WTC11 (cell line): ENCODE measurements around the gene PCSK7. TPM values are rescaled to one million over a fixed set of nuclear protein-coding genes. Genes with fewer than 3 reads are reported as not detected.

Experiments used
- ATAC-seq: fragments of 200-7000 bp; cut with Tn5 transposase; 2 replicates; pipeline ENCODE4 v1.10.0; 2021; ENCODE audit warnings: mild to moderate bottlenecking, moderate library complexity
- CTCF ChIA-PET: fragments of 300-600 bp; sonication (Branson Sonifier 250); formaldehyde crosslinking; loops from one replicate; lab custom pipeline; 2021; ENCODE audit warnings: antibody characterized with exemption; lab: Charles Lee
- POLR2A ChIA-PET: fragments of 350-600 bp; sonication (Branson Sonifier 250); formaldehyde crosslinking; loops from one replicate; lab custom pipeline; 2021; ENCODE audit warnings: antibody characterized with exemption; lab: Charles Lee
- DNase-seq: peaks from one replicate; pipeline ENCODE4 v3.0.0; 2021; ENCODE audit warnings: low spot score
- H3K27ac Mint-ChIP-seq: 2 replicates; pipeline ENCODE4 v1.8.0; 2021; ENCODE audit warnings: mixed read lengths
- H3K27me3 Mint-ChIP-seq: 2 replicates; pipeline ENCODE4 v1.8.0; 2021; ENCODE audit warnings: low read depth, mild to moderate bottlenecking, moderate library complexity, mixed read lengths
- H3K36me3 Mint-ChIP-seq: 2 replicates; pipeline ENCODE4 v1.8.0; 2021; ENCODE audit warnings: mixed read lengths
- H3K4me1 Mint-ChIP-seq: 2 replicates; pipeline ENCODE4 v1.8.0; 2022; ENCODE audit warnings: mixed read lengths
- H3K4me3 Mint-ChIP-seq: 2 replicates; pipeline ENCODE4 v1.8.0; 2021; ENCODE audit warnings: mild to moderate bottlenecking, moderate library complexity, mixed read lengths
- H3K9me3 Mint-ChIP-seq: 2 replicates; pipeline ENCODE4 v1.8.0; 2021; ENCODE audit warnings: mixed read lengths
- ATF2 ChIP-seq: sonication (generic); formaldehyde crosslinking; IDR thresholded peaks from 2 replicates; pipeline ENCODE4 v1.8.1; 2022; ENCODE audit warnings: low read depth, missing genetic modification reagents, borderline replicate concordance
- CREM ChIP-seq: sonication (generic); formaldehyde crosslinking; IDR thresholded peaks from 2 replicates; pipeline ENCODE4 v1.8.1; 2022; ENCODE audit warnings: mild to moderate bottlenecking, missing genetic modification reagents, moderate library complexity
- E2F1 ChIP-seq: sonication (generic); formaldehyde crosslinking; IDR thresholded peaks from 2 replicates; pipeline ENCODE4 v1.8.0; 2022; ENCODE audit warnings: mild to moderate bottlenecking, missing genetic modification reagents
- EMX1 ChIP-seq: fragments of 250-450 bp; sonication (Bioruptor Pico); IDR thresholded peaks from 2 replicates; pipeline ENCODE4 v1.8.0; 2021; ENCODE audit warnings: mild to moderate bottlenecking
- JAZF1 ChIP-seq: fragments of 250-450 bp; sonication (Bioruptor Pico); IDR thresholded peaks from 2 replicates; pipeline ENCODE4 v1.9.0; 2021; ENCODE audit warnings: moderate library complexity, mild to moderate bottlenecking, inconsistent platforms
- MAX ChIP-seq: sonication (generic); formaldehyde crosslinking; IDR thresholded peaks from 2 replicates; pipeline ENCODE4 v1.8.0; 2022; ENCODE audit warnings: mild to moderate bottlenecking, missing genetic modification reagents
- NR1H2 ChIP-seq: sonication (generic); formaldehyde crosslinking; IDR thresholded peaks from 2 replicates; pipeline ENCODE4 v1.9.0; 2021; ENCODE audit warnings: mild to moderate bottlenecking, moderate library complexity, missing genetic modification reagents
- NR2C2 ChIP-seq: sonication (generic); formaldehyde crosslinking; IDR thresholded peaks from 2 replicates; pipeline ENCODE4 v1.8.0; 2022; ENCODE audit warnings: mild to moderate bottlenecking, missing genetic modification reagents
- TEAD4 ChIP-seq: sonication (generic); formaldehyde crosslinking; IDR thresholded peaks from 2 replicates; pipeline ENCODE4 v1.8.0; 2022; ENCODE audit warnings: mild to moderate bottlenecking, missing genetic modification reagents
- USF1 ChIP-seq: sonication (generic); formaldehyde crosslinking; IDR thresholded peaks from 2 replicates; pipeline ENCODE4 v1.8.0; 2022; ENCODE audit warnings: mild to moderate bottlenecking, missing genetic modification reagents
- ZNF138 ChIP-seq: sonication (generic); formaldehyde crosslinking; conservative IDR thresholded peaks from 2 replicates; pipeline ENCODE4 v1.8.1; 2022; ENCODE audit warnings: mild to moderate bottlenecking, moderate library complexity, missing genetic modification reagents
- total RNA-seq: library from RNA; stranded (reverse); gene quantifications from 3 replicates; pipeline ENCODE4 v1.2.3, GENCODE V29; 2021
- TF ChIP-seq, protein P1 (sequence below): sonication (generic); formaldehyde crosslinking; IDR thresholded peaks from 2 replicates; pipeline ENCODE4 v1.8.0; 2023; ENCODE audit warnings: missing genetic modification reagents, mild to moderate bottlenecking, borderline replicate concordance

The PCSK7 gene
- total RNA-seq, 1 experiment from 2014 or later = 48.9 TPM

DNA sequence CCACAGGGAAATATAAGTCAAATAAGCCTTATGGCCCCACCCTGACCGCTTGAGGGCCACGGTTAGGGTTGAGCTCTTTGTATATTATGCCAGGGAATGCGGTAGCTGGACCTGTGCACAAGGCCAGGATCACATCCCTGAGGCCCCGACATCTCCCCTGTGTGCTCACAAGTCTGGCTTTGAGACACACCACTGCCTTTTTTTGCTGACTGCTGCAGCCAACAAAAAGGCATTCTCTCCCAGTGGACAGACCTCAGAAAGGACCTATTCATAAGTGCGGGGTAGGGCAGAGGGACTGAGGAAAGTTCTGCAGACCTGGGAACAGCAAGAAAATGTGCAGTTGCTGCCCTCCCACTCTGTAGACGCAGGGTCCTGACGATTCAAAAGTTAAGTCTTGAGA lies 56.8 kb downstream of the PCSK7 start:
- Mint-ChIP-seq H3K4me3 (no peak overlapping the region), H3K27me3 (no peaks in the 10 kb centered on the region), H3K4me1 (peaks cover 34% of the 10 kb centered on the region), H3K36me3 (peaks cover 10% of the 10 kb centered on the region; the same call in 1 of the 2 replicates), H3K9me3 (no peaks in the 10 kb centered on the region), H3K27ac (peak overlapping the region; percentile 60)
- POLR2A ChIA-PET = no interaction called here
- ATAC-seq = no peak
- TF ChIP-seq TEAD4 = no peak
- no peak for TF ChIP-seq E2F1
- CTCF ChIA-PET = interaction anchor here (0.8 kb wide), 2 partner anchors 52 to 339 kb away, joined by 3 to 4 read pairs; no protein-coding TSS in a partner anchor
- no peak for DNase-seq

DNA sequence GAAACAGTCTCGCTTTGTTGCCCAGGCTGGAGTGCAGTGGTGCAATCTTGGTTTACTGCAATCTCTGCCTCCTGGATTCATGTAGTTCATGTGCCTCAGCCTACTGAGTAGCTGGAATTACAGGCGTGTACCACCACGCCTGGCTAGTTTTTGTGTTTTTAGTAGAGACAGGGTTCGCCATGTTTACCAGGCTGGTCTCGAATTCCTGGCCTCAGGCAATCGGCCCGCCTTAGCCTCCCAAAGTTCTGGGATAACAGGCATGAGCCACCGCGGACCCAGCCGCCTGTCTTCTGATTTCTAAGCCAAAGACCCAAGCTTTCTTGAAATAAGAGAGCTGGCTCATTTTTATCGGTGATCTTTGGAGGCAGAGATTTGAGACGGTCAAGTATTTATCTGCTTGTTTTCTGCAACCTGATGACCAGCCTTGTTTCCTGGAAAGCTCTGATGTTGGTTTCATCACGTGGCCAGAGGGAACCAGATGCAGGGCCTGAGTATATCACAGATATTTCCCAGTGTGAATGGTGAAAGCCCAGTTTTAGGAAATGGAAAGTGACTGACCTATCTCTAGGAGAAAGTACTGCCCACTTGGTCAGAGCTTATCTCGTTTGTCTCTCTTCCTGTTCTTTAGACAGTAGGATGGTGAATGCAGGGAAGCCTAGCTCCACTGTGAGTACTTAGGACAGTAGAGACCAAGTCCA lies 59.0 kb downstream of the PCSK7 start:
- CTCF ChIA-PET = interaction anchor here (1.0 to 2.3 kb wide), 3 partner anchors 9 to 337 kb away, joined by 3 to 15 read pairs (median 4); no protein-coding TSS in a partner anchor
- no peaks in the 10 kb centered on the region for H3K9me3 Mint-ChIP-seq
- TF ChIP-seq ZNF138 (CRISPR knock-in tag) (no peak), USF1 (CRISPR knock-in tag) (no peak), JAZF1 (CRISPR knock-in tag) (no peak), NR2C2 (CRISPR knock-in tag) (no peak), EMX1 (CRISPR knock-in tag) (no peak), NR1H2 (CRISPR knock-in tag) (no peak), CREM (no peak), TEAD4 (no peak), ATF2 (CRISPR knock-in tag) (no peak), MAX (CRISPR knock-in tag) (no peak)
- TF ChIP-seq, protein P1, sequence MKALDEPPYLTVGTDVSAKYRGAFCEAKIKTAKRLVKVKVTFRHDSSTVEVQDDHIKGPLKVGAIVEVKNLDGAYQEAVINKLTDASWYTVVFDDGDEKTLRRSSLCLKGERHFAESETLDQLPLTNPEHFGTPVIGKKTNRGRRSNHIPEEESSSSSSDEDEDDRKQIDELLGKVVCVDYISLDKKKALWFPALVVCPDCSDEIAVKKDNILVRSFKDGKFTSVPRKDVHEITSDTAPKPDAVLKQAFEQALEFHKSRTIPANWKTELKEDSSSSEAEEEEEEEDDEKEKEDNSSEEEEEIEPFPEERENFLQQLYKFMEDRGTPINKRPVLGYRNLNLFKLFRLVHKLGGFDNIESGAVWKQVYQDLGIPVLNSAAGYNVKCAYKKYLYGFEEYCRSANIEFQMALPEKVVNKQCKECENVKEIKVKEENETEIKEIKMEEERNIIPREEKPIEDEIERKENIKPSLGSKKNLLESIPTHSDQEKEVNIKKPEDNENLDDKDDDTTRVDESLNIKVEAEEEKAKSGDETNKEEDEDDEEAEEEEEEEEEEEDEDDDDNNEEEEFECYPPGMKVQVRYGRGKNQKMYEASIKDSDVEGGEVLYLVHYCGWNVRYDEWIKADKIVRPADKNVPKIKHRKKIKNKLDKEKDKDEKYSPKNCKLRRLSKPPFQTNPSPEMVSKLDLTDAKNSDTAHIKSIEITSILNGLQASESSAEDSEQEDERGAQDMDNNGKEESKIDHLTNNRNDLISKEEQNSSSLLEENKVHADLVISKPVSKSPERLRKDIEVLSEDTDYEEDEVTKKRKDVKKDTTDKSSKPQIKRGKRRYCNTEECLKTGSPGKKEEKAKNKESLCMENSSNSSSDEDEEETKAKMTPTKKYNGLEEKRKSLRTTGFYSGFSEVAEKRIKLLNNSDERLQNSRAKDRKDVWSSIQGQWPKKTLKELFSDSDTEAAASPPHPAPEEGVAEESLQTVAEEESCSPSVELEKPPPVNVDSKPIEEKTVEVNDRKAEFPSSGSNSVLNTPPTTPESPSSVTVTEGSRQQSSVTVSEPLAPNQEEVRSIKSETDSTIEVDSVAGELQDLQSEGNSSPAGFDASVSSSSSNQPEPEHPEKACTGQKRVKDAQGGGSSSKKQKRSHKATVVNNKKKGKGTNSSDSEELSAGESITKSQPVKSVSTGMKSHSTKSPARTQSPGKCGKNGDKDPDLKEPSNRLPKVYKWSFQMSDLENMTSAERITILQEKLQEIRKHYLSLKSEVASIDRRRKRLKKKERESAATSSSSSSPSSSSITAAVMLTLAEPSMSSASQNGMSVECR (CRISPR knock-in tag) = no peak
- TF ChIP-seq, all 79 proteins: peak for 0
- no peaks in the 10 kb centered on the region for H3K27me3 Mint-ChIP-seq
- DNase-seq (no peak), ATAC-seq (no peak)
- no peak overlapping the region for H3K4me3 Mint-ChIP-seq
- H3K4me1 Mint-ChIP-seq = peaks cover 21% of the 10 kb centered on the region
- peak overlapping the region; percentile 87 for H3K27ac Mint-ChIP-seq
- H3K36me3 Mint-ChIP-seq = peaks cover 19% of the 10 kb centered on the region
- POLR2A ChIA-PET = interaction anchor here (0.6 to 1.2 kb wide), 3 partner anchors 28 to 29 kb away, joined by 3 to 5 read pairs (median 4); partner anchors contain the start of gene PAFAH1B2
